ENCODE measurements around the gene BRF1. TPM values are rescaled to one million over a fixed set of nuclear protein-coding genes. Genes with fewer than 3 reads are reported as not detected.

The BRF1 gene
- total RNA-seq, 4 donors from 2014 or later = 25.2 to 35.6 (median 30.9) TPM

GRCh38 chr14:105273062-105273461, 27.7 kb downstream of the BRF1 start:
- Histone ChIP-seq H3K4me3 (no peak overlapping the region), H3K27me3 (no peaks in the 10 kb centered on the region), H3K4me1 (peaks cover 0 to 30% (median 6%) of the 10 kb centered on the region in 3 donors), H3K36me3 (peaks cover 0 to 32% of the 10 kb centered on the region in 2 donors), H3K9me3 (no peaks in the 10 kb centered on the region), H3K27ac (no peak overlapping the region)
- no peak for TF ChIP-seq POLR2A (IDR thresholded peaks at IDR 0.05)
- no peak for TF ChIP-seq POLR2AphosphoS5 (IDR thresholded peaks at IDR 0.05)
- no peak for TF ChIP-seq CTCF (IDR thresholded peaks at IDR 0.05)
- TF ChIP-seq EP300 (IDR thresholded peaks at IDR 0.05) = no peak
- WGBS, 2 donors (ENCODE audit: low coverage in 1 of 2) = 86% methylated on average over 6 of the region's 12 CpGs; no CpG with 5 or more reads in 1 of the 2 donors
- ATAC-seq = no peak

- TF ChIP-seq POLR2AphosphoS5 (IDR thresholded peaks at IDR 0.05) = no peak
- no peak for TF ChIP-seq EP300 (IDR thresholded peaks at IDR 0.05)
- Histone ChIP-seq H3K27me3 (no peaks in the 10 kb centered on the region), H3K4me1 (peaks cover 0 to 30% (median 3%) of the 10 kb centered on the region in 3 donors), H3K27ac (no peak overlapping the region), H3K9me3 (no peaks in the 10 kb centered on the region), H3K36me3 (peaks cover 0 to 36% of the 10 kb centered on the region in 2 donors), H3K4me3 (no peak overlapping the region)
- WGBS, 2 donors (ENCODE audit: low coverage in 1 of 2) = 20 to 91% methylated on average over 1 to 3 of the region's 15 CpGs
- ATAC-seq = no peak
Observed at GRCh38 chr14:105272623-105273022, 28.2 kb downstream of the BRF1 start.

DNA sequence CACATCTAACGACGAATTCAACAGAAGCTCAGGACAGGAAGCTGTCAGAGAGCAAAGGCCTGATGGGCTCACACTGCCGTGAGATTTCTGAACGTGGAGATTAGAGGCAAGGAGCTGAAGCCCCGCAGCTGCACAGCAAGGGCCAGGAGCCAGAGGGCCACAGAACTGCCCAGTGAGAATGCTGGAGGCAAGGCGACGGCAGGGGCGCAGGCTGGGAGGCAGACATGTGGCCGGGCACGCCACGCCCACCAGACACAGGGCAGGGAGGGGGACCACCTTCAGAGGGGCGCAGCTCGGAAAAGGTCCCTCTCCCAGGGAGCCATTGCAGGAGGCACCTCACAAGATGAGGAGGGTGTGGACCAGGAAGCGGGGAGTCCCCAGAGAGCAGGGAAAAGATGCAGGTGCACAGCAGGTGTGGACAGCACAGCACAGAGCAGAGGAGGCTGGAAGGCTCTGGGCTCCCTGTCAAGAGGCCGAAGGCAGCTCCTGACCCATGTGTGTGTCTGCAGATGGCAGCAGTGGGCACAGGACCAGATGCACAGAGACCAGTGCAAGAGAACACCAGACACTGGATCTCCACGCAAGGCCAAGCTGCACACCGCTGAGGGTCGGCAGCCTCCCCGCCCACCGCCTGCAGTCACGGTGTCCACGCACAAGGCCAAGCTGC, 29.4 kb downstream of the BRF1 start:
- H3K4me1 ChIP-seq = peaks cover 0 to 27% (median 2%) of the 10 kb centered on the region in 3 donors
- no peak for ATAC-seq
- H3K4me3 ChIP-seq = no peak overlapping the region
- H3K36me3 ChIP-seq = peaks cover 0 to 48% of the 10 kb centered on the region in 2 donors
- WGBS, 2 donors (ENCODE audit: low coverage in 1 of 2) = 67 to 73% methylated on average over 5 of the region's 22 CpGs
- no peaks in the 10 kb centered on the region for H3K27me3 ChIP-seq
- H3K27ac ChIP-seq = no peak overlapping the region
- TF ChIP-seq EP300 (IDR thresholded peaks at IDR 0.05) (no peak), CTCF (IDR thresholded peaks at IDR 0.05) (no peak), POLR2A (IDR thresholded peaks at IDR 0.05) (no peak), POLR2AphosphoS5 (IDR thresholded peaks at IDR 0.05) (no peak)
- H3K9me3 ChIP-seq = no peaks in the 10 kb centered on the region

DNA sequence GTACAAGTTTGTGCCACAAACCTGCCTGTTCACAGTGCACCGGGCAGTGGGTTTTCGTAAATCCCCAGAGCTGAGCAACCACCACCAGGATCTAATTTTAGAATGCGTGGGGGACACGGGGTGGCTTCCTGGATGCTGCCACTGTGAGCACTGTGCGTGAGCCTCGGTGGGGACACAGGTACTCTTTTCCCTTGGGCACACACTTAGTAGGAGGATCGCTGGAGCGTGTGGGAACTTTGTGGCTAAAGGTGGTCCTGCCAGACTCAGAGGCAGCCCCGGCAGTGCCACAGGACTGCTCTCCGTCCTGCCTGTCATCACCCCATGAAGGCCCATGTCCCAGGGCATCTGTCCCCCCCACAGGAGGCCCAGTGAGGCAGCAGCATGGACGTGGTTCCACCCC, 31.4 kb downstream of the BRF1 start:
- TF ChIP-seq POLR2A (IDR thresholded peaks at IDR 0.05) (no peak), CTCF (IDR thresholded peaks at IDR 0.05) (no peak), POLR2AphosphoS5 (IDR thresholded peaks at IDR 0.05) (no peak), EP300 (IDR thresholded peaks at IDR 0.05) (no peak)
- WGBS, 2 donors (ENCODE audit: low coverage in 1 of 2) = 100% methylated on average over 2 of the region's 11 CpGs; no CpG with 5 or more reads in 1 of the 2 donors

DNA sequence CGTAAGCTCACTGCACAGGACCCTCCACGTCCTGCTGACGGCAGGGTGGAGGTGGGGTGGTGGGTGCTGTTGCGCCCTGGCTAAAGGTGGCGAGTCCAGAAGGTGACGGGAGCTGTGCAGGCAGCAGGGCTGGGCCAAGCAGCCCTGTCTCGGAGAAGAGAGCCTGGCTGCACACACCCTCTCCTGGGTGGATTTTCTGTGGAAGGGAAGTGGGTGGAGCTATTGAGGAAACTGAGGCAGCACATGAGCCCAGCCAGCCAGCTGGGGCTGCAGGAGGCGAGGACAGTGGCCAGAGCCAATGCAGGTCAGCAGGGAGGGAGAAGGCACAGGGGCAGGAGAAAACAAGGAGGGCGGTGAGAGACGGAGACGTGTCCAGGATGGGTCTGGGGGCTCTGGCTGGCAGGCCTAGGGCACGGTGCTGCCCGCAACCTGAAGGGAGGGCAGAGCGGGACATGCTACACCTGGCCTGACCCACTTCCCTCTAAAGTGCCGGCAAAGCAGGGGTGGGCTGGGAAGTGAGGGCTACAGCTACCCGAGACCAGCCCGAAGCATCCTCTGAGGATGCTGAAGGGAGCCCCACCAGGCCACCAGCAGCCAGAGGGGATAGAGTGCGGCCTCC, 32.0 kb downstream of the BRF1 start:
- Histone ChIP-seq H3K4me3 (no peak overlapping the region), H3K36me3 (peaks cover 0 to 69% of the 10 kb centered on the region in 2 donors), H3K27me3 (no peaks in the 10 kb centered on the region), H3K27ac (no peak overlapping the region), H3K4me1 (peaks cover 0 to 10% (median 0%) of the 10 kb centered on the region in 3 donors), H3K9me3 (no peaks in the 10 kb centered on the region)
- WGBS, 2 donors (ENCODE audit: low coverage in 1 of 2) = 40 to 89% methylated on average over 2 to 9 of the region's 18 CpGs
- TF ChIP-seq CTCF (IDR thresholded peaks at IDR 0.05) = no peak
- no peak for TF ChIP-seq POLR2AphosphoS5 (IDR thresholded peaks at IDR 0.05)
- TF ChIP-seq EP300 (IDR thresholded peaks at IDR 0.05) = no peak
- TF ChIP-seq POLR2A (IDR thresholded peaks at IDR 0.05) = no peak
- no peak for ATAC-seq

More for the DNA sequence above, 31.4 kb downstream of the BRF1 start:
- Histone ChIP-seq H3K36me3 (peaks cover 0 to 64% of the 10 kb centered on the region in 2 donors), H3K4me3 (no peak overlapping the region), H3K27ac (no peak overlapping the region), H3K9me3 (no peaks in the 10 kb centered on the region), H3K4me1 (peaks cover 0 to 13% (median 0%) of the 10 kb centered on the region in 3 donors), H3K27me3 (no peaks in the 10 kb centered on the region)
- no peak for ATAC-seq
